Stimulated activated CD8-positive, alpha-beta memory T cell treated with anti-CD3 and anti-CD28 coated beads, Interleukin-4, amount 100 ng/mL, for 1 hour (primary cell): Measurements from ENCODE around the gene PLB1.
"Not testable (repeated sequence)": the region's sequence is repeated elsewhere in the genome, so short reads cannot be mapped to it uniquely, and the experiment has no call there.

Source experiments
- DNase-seq, 2 donors: peaks; one replicate each; pipeline ENCODE4 v3.0.0-alpha.2; 2020; ENCODE audit warnings: low read depth in 2 of 2, low spot score in 1 of 2

The PLB1 gene

GRCh38 chr2:28469304-28469703 is 26.6 kb upstream of the PLB1 start:
- no peak for DNase-seq

- DNase-seq, result no peak
Observed at GRCh38 chr2:28469947-28470535, 25.8 kb upstream of the PLB1 start.

- no peak for DNase-seq
Observed at GRCh38 chr2:28470759-28471158, 25.1 kb upstream of the PLB1 start.

GRCh38 chr2:28471214-28471613 is 24.6 kb upstream of the PLB1 start:
- no peak for DNase-seq

- DNase-seq, result no peak
Observed at GRCh38 chr2:28471701-28472236, 24.1 kb upstream of the PLB1 start.

- not testable (repeated sequence) for DNase-seq
Observed at GRCh38 chr2:28472641-28473040, 23.2 kb upstream of the PLB1 start.

GRCh38 chr2:28475088-28475595 is 20.7 kb upstream of the PLB1 start:
- no peak for DNase-seq

- DNase-seq, result no peak
Observed at GRCh38 chr2:28477087-28477486, 18.8 kb upstream of the PLB1 start.

- DNase-seq, result no peak
Observed at GRCh38 chr2:28477645-28478044, 18.2 kb upstream of the PLB1 start.

GRCh38 chr2:28480403-28481049 is 15.3 kb upstream of the PLB1 start:
- DNase-seq, result no peak

GRCh38 chr2:28481905-28482304 is 14.0 kb upstream of the PLB1 start:
- DNase-seq, result no peak

- DNase-seq, result no peak
Observed at GRCh38 chr2:28484835-28485234, 11.0 kb upstream of the PLB1 start.

- DNase-seq, result no peak
Observed at GRCh38 chr2:28486526-28486925, 9.3 kb upstream of the PLB1 start.

GRCh38 chr2:28487258-28487657 is 8.6 kb upstream of the PLB1 start:
- DNase-seq, result no peak

GRCh38 chr2:28488083-28488830 is 7.6 kb upstream of the PLB1 start:
- DNase-seq, result no peak

- no peak for DNase-seq
Observed at GRCh38 chr2:28488858-28489575, 6.8 kb upstream of the PLB1 start.

GRCh38 chr2:28490558-28490957 is 5.3 kb upstream of the PLB1 start:
- no peak for DNase-seq

GRCh38 chr2:28492282-28492681 is 3.6 kb upstream of the PLB1 start:
- DNase-seq, result no peak

- no peak for DNase-seq
Observed at GRCh38 chr2:28493636-28494035, 2.2 kb upstream of the PLB1 start.

- no peak for DNase-seq
Observed at GRCh38 chr2:28496781-28497180, 921 bp downstream of the PLB1 start.

GRCh38 chr2:28497206-28497605 is 1.3 kb downstream of the PLB1 start:
- DNase-seq, result no peak
